Keratinocyte (primary cell): ENCODE measurements around the gene SHISA9. TPM values are rescaled to one million over a fixed set of nuclear protein-coding genes. Genes with fewer than 3 reads are reported as not detected.

ENCODE experiments used
- DNase-seq: peaks from one replicate; pipeline ENCODE4 v3.0.0-alpha.2; 2011; ENCODE audit warnings: low read depth, missing footprints, low spot score
- FAIRE-seq: peaks from 2 replicates; lab custom pipeline; 2011; peaks lifted over from hg19 to GRCh38; lab: Jason Lieb, UNC
- H2AFZ ChIP-seq: 2 replicates; pipeline ENCODE4 v1.6.0; 2012; ENCODE audit warnings: low read length, control low read depth, inconsistent platforms; ENCODE audit not compliant: control insufficient read depth
- H3K27ac ChIP-seq: 2 replicates; pipeline ENCODE4 v1.5.1; 2011; ENCODE audit warnings: low read length; ENCODE audit not compliant: control insufficient read depth, insufficient read depth
- H3K27me3 ChIP-seq: 3 replicates; pipeline ENCODE4 v1.6.0; 2011; ENCODE audit warnings: low read length; ENCODE audit not compliant: control insufficient read depth, insufficient read depth; ENCODE audit errors: extremely low read depth
- H3K36me3 ChIP-seq, 2 experiments: 2 replicates in 1 of 2; 3 replicates in 1 of 2; pipeline ENCODE4 v1.5.1; 2011; ENCODE audit warnings: low read length in 2 of 2, mild to moderate bottlenecking in 1 of 2; ENCODE audit not compliant: control insufficient read depth in 2 of 2, insufficient read depth in 2 of 2; ENCODE audit errors: extremely low read depth in 1 of 2
- H3K4me1 ChIP-seq: 3 replicates; pipeline ENCODE4 v1.5.1; 2011; ENCODE audit warnings: low read length; ENCODE audit not compliant: control insufficient read depth, insufficient read depth; ENCODE audit errors: extremely low read depth
- H3K4me2 ChIP-seq: 3 replicates; pipeline ENCODE4 v1.6.0; 2011; ENCODE audit warnings: low read depth, low read length; ENCODE audit not compliant: control insufficient read depth, insufficient read depth; ENCODE audit errors: extremely low read depth
- H3K4me3 ChIP-seq, 3 experiments: fragments of 200-600 bp in 1 of 3; sonication (generic) in 1 of 3; 2 replicates in 2 of 3; 3 replicates in 1 of 3; pipeline ENCODE4 v1.5.1; 2011 to 2016; ENCODE audit warnings: low read length in 3 of 3, mild to moderate bottlenecking in 3 of 3, control low read depth in 2 of 3, inconsistent platforms in 1 of 3, low read depth in 1 of 3, mixed read lengths in 1 of 3, mixed run types in 1 of 3, moderate library complexity in 1 of 3; ENCODE audit not compliant: control insufficient read depth in 2 of 3, insufficient read depth in 2 of 3; ENCODE audit errors: extremely low read depth in 1 of 3
- H3K79me2 ChIP-seq: 2 replicates; pipeline ENCODE4 v1.6.0; 2012; ENCODE audit warnings: low read length; ENCODE audit not compliant: control insufficient read depth, insufficient read depth
- H3K9ac ChIP-seq: 3 replicates; pipeline ENCODE4 v1.6.0; 2011; ENCODE audit warnings: low read length; ENCODE audit not compliant: control insufficient read depth, insufficient read depth; ENCODE audit errors: extremely low read depth
- H3K9me1 ChIP-seq: 3 replicates; pipeline ENCODE4 v1.6.0; 2011; ENCODE audit warnings: low read length; ENCODE audit not compliant: control insufficient read depth, insufficient read depth; ENCODE audit errors: extremely low read depth
- H3K9me3 ChIP-seq: 2 replicates; pipeline ENCODE4 v1.5.1; 2012; ENCODE audit warnings: low read depth, low read length; ENCODE audit not compliant: control insufficient read depth
- H4K20me1 ChIP-seq: 3 replicates; pipeline ENCODE4 v1.6.0; 2011; ENCODE audit warnings: low read length; ENCODE audit not compliant: control insufficient read depth, insufficient read depth; ENCODE audit errors: extremely low read depth
- CTCF ChIP-seq, 3 experiments: IDR thresholded peaks in 1 of 3; conservative IDR thresholded peaks in 1 of 3; optimal IDR thresholded peaks in 1 of 3; 2 replicates in 2 of 3; 3 replicates in 1 of 3; pipeline versions ENCODE3 to v1.5.1; 2011; ENCODE audit warnings: low read length in 3 of 3, mild to moderate bottlenecking in 3 of 3, moderate library complexity in 2 of 3, control low read depth in 1 of 3, inconsistent platforms in 1 of 3; ENCODE audit not compliant: insufficient read depth in 2 of 3; ENCODE audit errors: extremely low read depth in 1 of 3
- EZH2 ChIP-seq: IDR thresholded peaks from one replicate; pipeline ENCODE4 v1.6.1; 2012; ENCODE audit warnings: inconsistent platforms, mild to moderate bottlenecking, low read length, moderate library complexity
- dilution Hi-C: fragments of 300-500 bp; cut with MboI; formaldehyde crosslinking; loops from one replicate; pipeline ENCODE4 v1.7.0; 2020; ENCODE audit warnings: low sequenced_read_pairs; ENCODE audit not compliant: extremely low pct_ligation_motif_present
- polyA plus RNA-seq, 5 experiments: library from polyadenylated mRNA; depleted of rRNA in 3 of 5; stranded (reverse) in 3 of 5; stranded (forward) in 1 of 5; unstranded in 1 of 5; fragments of >200 nt; gene quantifications; 1 replicate in 1 of 5; 2 replicates in 3 of 5; 3 replicates in 1 of 5; pipeline versions ENCODE4 v1.2.1 to v1.2.3, GENCODE V29; 2011 to 2012; ENCODE audit warnings: missing spikeins in 2 of 5, low read depth in 1 of 5, low replicate concordance in 1 of 5

SHISA9 gene
- polyA plus RNA-seq, 1 donor (not counting 4 experiments of a cell fraction or from before 2014, with no cell fraction given), result 0.28 TPM

- no peak overlapping the region for H3K4me2 ChIP-seq
- no peak overlapping the region for H3K4me3 ChIP-seq
- DNase-seq (no peak), FAIRE-seq (no peak)
- H3K9ac ChIP-seq, result no peak overlapping the region
- TF ChIP-seq EZH2 (no peak), CTCF (optimal IDR thresholded peaks at IDR 0.05 in 1 of 3, IDR thresholded peaks at IDR 0.05 in 1 of 3, conservative IDR thresholded peaks at IDR 0.05 in 1 of 3; ENCODE audit: extremely low read depth in 1 of 3, insufficient read depth in 2 of 3, low read length in 3 of 3) (no peak)
- no peaks in the 10 kb centered on the region for H3K9me1 ChIP-seq
- no peak overlapping the region for H3K27ac ChIP-seq
- no peaks in the 10 kb centered on the region for H4K20me1 ChIP-seq
- no peak overlapping the region for H2AFZ ChIP-seq
- H3K4me1 ChIP-seq, result no peaks in the 10 kb centered on the region
- dilution Hi-C loops, result no loop called here
- no peaks in the 10 kb centered on the region for H3K36me3 ChIP-seq
- H3K9me3 ChIP-seq, result no peaks in the 10 kb centered on the region
- no peaks in the 10 kb centered on the region for H3K79me2 ChIP-seq
- no peaks in the 10 kb centered on the region for H3K27me3 ChIP-seq
Observed at GRCh38 chr16:12976936-12977335, 75.5 kb downstream of the SHISA9 start.

- H3K79me2 ChIP-seq, result no peaks in the 10 kb centered on the region
- no peak overlapping the region for H3K4me3 ChIP-seq
- no peaks in the 10 kb centered on the region for H3K27me3 ChIP-seq
- H3K9ac ChIP-seq, result no peak overlapping the region
- H4K20me1 ChIP-seq, result no peaks in the 10 kb centered on the region
- FAIRE-seq, result no peak
- H2AFZ ChIP-seq, result no peak overlapping the region
- no peak overlapping the region for H3K27ac ChIP-seq
- no peaks in the 10 kb centered on the region for H3K4me1 ChIP-seq
- H3K9me1 ChIP-seq, result no peaks in the 10 kb centered on the region
- dilution Hi-C loops, result no loop called here
- H3K9me3 ChIP-seq, result no peaks in the 10 kb centered on the region
- H3K4me2 ChIP-seq, result no peak overlapping the region
- no peaks in the 10 kb centered on the region for H3K36me3 ChIP-seq
- no peak for DNase-seq
- TF ChIP-seq EZH2, result no peak
- TF ChIP-seq CTCF (optimal IDR thresholded peaks at IDR 0.05 in 1 of 3, IDR thresholded peaks at IDR 0.05 in 1 of 3, conservative IDR thresholded peaks at IDR 0.05 in 1 of 3; ENCODE audit: extremely low read depth in 1 of 3, insufficient read depth in 2 of 3, low read length in 3 of 3), result no peak
Observed at GRCh38 chr16:12985516-12985915, 84.1 kb downstream of the SHISA9 start.
